GM15510 (cell line): ENCODE results near the gene DNAH10.

Experiments used
- POLR2A ChIP-seq: IDR thresholded peaks from 3 replicates; pipeline ENCODE4 v1.6.1; 2011; ENCODE audit warnings: borderline replicate concordance; ENCODE audit not compliant: insufficient read length; ENCODE audit errors: extremely low read depth

DNAH10 gene

GRCh38 chr12:123836292-123836691 is 74.2 kb downstream of the DNAH10 start:
- TF ChIP-seq POLR2A: no peak

GRCh38 chr12:123839826-123840225 is 77.7 kb downstream of the DNAH10 start:
- TF ChIP-seq POLR2A: no peak

- no peak for TF ChIP-seq POLR2A
Measured at GRCh38 chr12:123840765-123841425, 78.8 kb downstream of the DNAH10 start.

GRCh38 chr12:123843912-123844748 is 82.0 kb downstream of the DNAH10 start:
- TF ChIP-seq POLR2A: no peak

GRCh38 chr12:123845881-123846280 is 83.8 kb downstream of the DNAH10 start:
- no peak for TF ChIP-seq POLR2A

GRCh38 chr12:123846340-123846739 is 84.2 kb downstream of the DNAH10 start:
- no peak for TF ChIP-seq POLR2A

GRCh38 chr12:123847019-123847418 is 84.9 kb downstream of the DNAH10 start:
- TF ChIP-seq POLR2A: no peak

- TF ChIP-seq POLR2A: no peak
Measured at GRCh38 chr12:123847876-123848275, 85.8 kb downstream of the DNAH10 start.

GRCh38 chr12:123849517-123849916 is 87.4 kb downstream of the DNAH10 start:
- TF ChIP-seq POLR2A: no peak

GRCh38 chr12:123850246-123851134 is 88.4 kb downstream of the DNAH10 start:
- TF ChIP-seq POLR2A: no peak

GRCh38 chr12:123853396-123854070 is 91.4 kb downstream of the DNAH10 start:
- no peak for TF ChIP-seq POLR2A

GRCh38 chr12:123854232-123854631 is 92.1 kb downstream of the DNAH10 start:
- TF ChIP-seq POLR2A: no peak

GRCh38 chr12:123854918-123855317 is 92.8 kb downstream of the DNAH10 start:
- no peak for TF ChIP-seq POLR2A

GRCh38 chr12:123856681-123857080 is 94.6 kb downstream of the DNAH10 start:
- no peak for TF ChIP-seq POLR2A
